ENCODE measurements around the gene MAS1L. TPM values are rescaled to one million over a fixed set of nuclear protein-coding genes. Genes with fewer than 3 reads are reported as not detected.

The MAS1L gene
- total and polyA plus RNA-seq, 12 donors = not detected

- H3K4me1 ChIP-seq = no peaks in the 10 kb centered on the region
- no peak for TF ChIP-seq CTCF (IDR thresholded peaks at IDR 0.05)
- DNase-seq (no peak), ATAC-seq (no peak)
- H3K27ac ChIP-seq = no peak overlapping the region
- H3K36me3 ChIP-seq = no peaks in the 10 kb centered on the region
- 87 to 89% methylated on average over 3 of the region's 3 CpGs for WGBS, 2 donors
- H3K9me3 ChIP-seq = no peaks in the 10 kb centered on the region
- intact Hi-C loops (cut with DNase I) = no loop called here
- peaks cover 0 to 29% (median 12%) of the 10 kb centered on the region in 7 donors for H3K27me3 ChIP-seq
- H3K4me3 ChIP-seq = no peak overlapping the region
Measured at GRCh38 chr6:29502181-29502580, 14.4 kb upstream of the MAS1L start.

- no peak for TF ChIP-seq CTCF (IDR thresholded peaks at IDR 0.05)
- no peak overlapping the region for H3K27ac ChIP-seq
- no peaks in the 10 kb centered on the region for H3K36me3 ChIP-seq
- WGBS, 2 donors = 89% methylated on average over 6 of the region's 6 CpGs
- H3K4me3 ChIP-seq = no peak overlapping the region
- no peak for ATAC-seq
- no peak for DNase-seq
- H3K4me1 ChIP-seq = no peaks in the 10 kb centered on the region
- intact Hi-C loops (cut with DNase I) = no loop called here
- H3K9me3 ChIP-seq = no peaks in the 10 kb centered on the region
- peaks cover 0 to 31% (median 11%) of the 10 kb centered on the region in 7 donors for H3K27me3 ChIP-seq
Measured at GRCh38 chr6:29501106-29501505, 13.3 kb upstream of the MAS1L start.

- H3K9me3 ChIP-seq = no peaks in the 10 kb centered on the region
Measured at GRCh38 chr6:29500594-29500993, 12.8 kb upstream of the MAS1L start.

GRCh38 chr6:29499704-29500103, 11.9 kb upstream of the MAS1L start:
- H3K36me3 ChIP-seq = no peaks in the 10 kb centered on the region
- H3K9me3 ChIP-seq = no peaks in the 10 kb centered on the region
- DNase-seq = no peak
- ATAC-seq = no peak
- H3K27ac ChIP-seq = no peak overlapping the region
- intact Hi-C loops (cut with DNase I) = no loop called here
- no peak overlapping the region for H3K4me3 ChIP-seq
- 76 to 78% methylated on average over 5 of the region's 5 CpGs for WGBS, 2 donors
- H3K4me1 ChIP-seq = no peaks in the 10 kb centered on the region
- no peak for TF ChIP-seq CTCF (IDR thresholded peaks at IDR 0.05)
- peaks cover 0 to 39% (median 15%) of the 10 kb centered on the region in 7 donors for H3K27me3 ChIP-seq

More at GRCh38 chr6:29500594-29500993, 12.8 kb upstream of the MAS1L start:
- H3K27ac ChIP-seq = no peak overlapping the region
- peaks cover 0 to 36% (median 15%) of the 10 kb centered on the region in 7 donors for H3K27me3 ChIP-seq
- no peaks in the 10 kb centered on the region for H3K4me1 ChIP-seq
- TF ChIP-seq CTCF (IDR thresholded peaks at IDR 0.05) = no peak
- no peak for ATAC-seq
- H3K4me3 ChIP-seq = no peak overlapping the region
- intact Hi-C loops (cut with DNase I) = no loop called here
- no peak for DNase-seq
- H3K36me3 ChIP-seq = no peaks in the 10 kb centered on the region
- WGBS, 2 donors = 81 to 85% methylated on average over 8 of the region's 8 CpGs

All from heart right ventricle (tissue), 16 donors.